GM12875 (cell line): Measurements from ENCODE around the gene PDZD8.

Source experiments
- H3K4me3 ChIP-seq: one replicate; pipeline ENCODE4 v1.5.1; 2011; ENCODE audit warnings: low read depth, low read length, control low read depth
- CTCF ChIP-seq: IDR thresholded peaks from 2 replicates; pipeline ENCODE4 v1.5.1; 2011; ENCODE audit warnings: low read depth, mild to moderate bottlenecking, control low read depth, inconsistent platforms, low read length, moderate library complexity, borderline replicate concordance; ENCODE audit not compliant: insufficient read depth

The PDZD8 gene

GRCh38 chr10:117360016-117360415 lies 15.2 kb downstream of the PDZD8 start:
- no peak for TF ChIP-seq CTCF
- no peak overlapping the region for H3K4me3 ChIP-seq

- no peak for TF ChIP-seq CTCF
Measured at GRCh38 chr10:117355072-117355471, 20.2 kb downstream of the PDZD8 start.

GRCh38 chr10:117353684-117354083 lies 21.6 kb downstream of the PDZD8 start:
- no peak for TF ChIP-seq CTCF
- no peak overlapping the region for H3K4me3 ChIP-seq

More at GRCh38 chr10:117355072-117355471, 20.2 kb downstream of the PDZD8 start:
- no peak overlapping the region for H3K4me3 ChIP-seq

- no peak for TF ChIP-seq CTCF
- no peak overlapping the region for H3K4me3 ChIP-seq
Measured at GRCh38 chr10:117352724-117353123, 22.5 kb downstream of the PDZD8 start.

- H3K4me3 ChIP-seq = no peak overlapping the region
- TF ChIP-seq CTCF = no peak
Measured at GRCh38 chr10:117351996-117352395, 23.2 kb downstream of the PDZD8 start.

- H3K4me3 ChIP-seq = no peak overlapping the region
- no peak for TF ChIP-seq CTCF
Measured at GRCh38 chr10:117351558-117351957, 23.7 kb downstream of the PDZD8 start.

- no peak for TF ChIP-seq CTCF
- H3K4me3 ChIP-seq = no peak overlapping the region
Measured at GRCh38 chr10:117350909-117351308, 24.3 kb downstream of the PDZD8 start.
